ENCODE results near the gene PRIM2.
A peak's percentile ranks its signal among the peaks of the same experiment; 100 is the strongest.
"Not testable (repeated sequence)": the region's sequence is repeated elsewhere in the genome, so short reads cannot be mapped to it uniquely, and the experiment has no call there.

Gene PRIM2

GRCh38 chr6:57317060-57317943, at the start of gene PRIM2:
PRIM2 (plus strand) TSS chr6:57317630; CDS start chr6:57318446, 816 bp downstream.
- DNase-seq (ENCODE audit: low read depth in 2 of 2, low spot score in 1 of 2) = peak; percentile 49 to 65

GRCh38 chr6:57268294-57268640, 49.2 kb upstream of the PRIM2 start:
- DNase-seq (ENCODE audit: low read depth in 2 of 2, low spot score in 1 of 2) = no peak

GRCh38 chr6:57274113-57274824, 43.2 kb upstream of the PRIM2 start:
- DNase-seq (ENCODE audit: low read depth in 2 of 2, low spot score in 1 of 2) = not testable (repeated sequence)

GRCh38 chr6:57275384-57275783, 42.0 kb upstream of the PRIM2 start:
- DNase-seq (ENCODE audit: low read depth in 2 of 2, low spot score in 1 of 2) = no peak

GRCh38 chr6:57276946-57277345, 40.5 kb upstream of the PRIM2 start:
- DNase-seq (ENCODE audit: low read depth in 2 of 2, low spot score in 1 of 2) = no peak

GRCh38 chr6:57278570-57278969, 38.9 kb upstream of the PRIM2 start:
- DNase-seq (ENCODE audit: low read depth in 2 of 2, low spot score in 1 of 2) = no peak

- DNase-seq (ENCODE audit: low read depth in 2 of 2, low spot score in 1 of 2) = no peak
Observed at GRCh38 chr6:57279013-57279412, 38.4 kb upstream of the PRIM2 start.

GRCh38 chr6:57283106-57283505, 34.3 kb upstream of the PRIM2 start:
- no peak for DNase-seq (ENCODE audit: low read depth in 2 of 2, low spot score in 1 of 2)

GRCh38 chr6:57283911-57284455, 33.4 kb upstream of the PRIM2 start:
- DNase-seq (ENCODE audit: low read depth in 2 of 2, low spot score in 1 of 2) = no peak

- DNase-seq (ENCODE audit: low read depth in 2 of 2, low spot score in 1 of 2) = not testable (repeated sequence)
Observed at GRCh38 chr6:57288136-57288535, 29.3 kb upstream of the PRIM2 start.

GRCh38 chr6:57293472-57293871, 24.0 kb upstream of the PRIM2 start:
- not testable (repeated sequence) for DNase-seq (ENCODE audit: low read depth in 2 of 2, low spot score in 1 of 2)

- no peak for DNase-seq (ENCODE audit: low read depth in 2 of 2, low spot score in 1 of 2)
Observed at GRCh38 chr6:57294862-57295445, 22.5 kb upstream of the PRIM2 start.

GRCh38 chr6:57297505-57297904, 19.9 kb upstream of the PRIM2 start:
- DNase-seq (ENCODE audit: low read depth in 2 of 2, low spot score in 1 of 2) = no peak

- no peak for DNase-seq (ENCODE audit: low read depth in 2 of 2, low spot score in 1 of 2)
Observed at GRCh38 chr6:57298741-57299140, 18.7 kb upstream of the PRIM2 start.

- DNase-seq (ENCODE audit: low read depth in 2 of 2, low spot score in 1 of 2) = no peak
Observed at GRCh38 chr6:57301757-57302156, 15.7 kb upstream of the PRIM2 start.

- no peak for DNase-seq (ENCODE audit: low read depth in 2 of 2, low spot score in 1 of 2)
Observed at GRCh38 chr6:57302477-57302876, 15.0 kb upstream of the PRIM2 start.

GRCh38 chr6:57303931-57304681, 13.3 kb upstream of the PRIM2 start:
- DNase-seq (ENCODE audit: low read depth in 2 of 2, low spot score in 1 of 2) = no peak

GRCh38 chr6:57305107-57305506, 12.3 kb upstream of the PRIM2 start:
- DNase-seq (ENCODE audit: low read depth in 2 of 2, low spot score in 1 of 2) = no peak

GRCh38 chr6:57305761-57306160, 11.7 kb upstream of the PRIM2 start:
- DNase-seq (ENCODE audit: low read depth in 2 of 2, low spot score in 1 of 2) = no peak

GRCh38 chr6:57306273-57306672, 11.2 kb upstream of the PRIM2 start:
- no peak for DNase-seq (ENCODE audit: low read depth in 2 of 2, low spot score in 1 of 2)

GRCh38 chr6:57307850-57308249, 9.6 kb upstream of the PRIM2 start:
- DNase-seq (ENCODE audit: low read depth in 2 of 2, low spot score in 1 of 2) = no peak

Data from stimulated activated CD8-positive, alpha-beta memory T cell treated with anti-CD3 and anti-CD28 coated beads, Interleukin-4, amount 100 ng/mL, for 1 hour (primary cell).